DMS79 treated with DMSO at 0.1 percent for 48 hours (cell line): Measurements from ENCODE around the gene RNF41.
"Not testable (repeated sequence)": the region's sequence is repeated elsewhere in the genome, so short reads cannot be mapped to it uniquely, and the experiment has no call there.

Experiments
- DNase-seq: peaks from one replicate; lab custom pipeline; 2025; lab: John Stamatoyannopoulos, UW

Gene RNF41

DNA sequence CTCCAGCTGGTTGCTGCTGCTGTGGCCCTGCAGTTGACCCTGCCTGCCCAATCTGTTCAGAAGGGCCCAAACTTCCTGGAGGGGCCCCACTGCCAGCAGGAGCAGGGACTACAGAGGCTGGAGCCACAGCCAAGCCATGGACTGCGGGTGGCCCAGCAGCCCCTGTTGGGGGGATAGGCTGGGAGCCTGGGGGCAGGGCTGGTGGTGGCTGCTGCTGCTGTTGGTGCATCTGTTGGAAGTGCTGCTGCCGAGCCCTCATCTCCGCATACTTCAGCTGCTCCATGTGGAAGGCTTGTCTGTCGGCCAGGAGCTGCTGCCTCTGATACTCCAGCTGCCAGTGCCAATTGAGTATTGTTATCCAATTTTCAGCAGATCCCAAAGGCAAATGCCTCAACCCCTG is 56.4 kb downstream of the RNF41 start:
- no peak for DNase-seq

GRCh38 chr12:56164345-56164729 is 57.4 kb downstream of the RNF41 start:
- no peak for DNase-seq

GRCh38 chr12:56163533-56164344 is 58.0 kb downstream of the RNF41 start:
- no peak for DNase-seq

- no peak for DNase-seq
These were observed 59.0 kb downstream of the RNF41 start for GRCh38 chr12:56162468-56163290.

DNA sequence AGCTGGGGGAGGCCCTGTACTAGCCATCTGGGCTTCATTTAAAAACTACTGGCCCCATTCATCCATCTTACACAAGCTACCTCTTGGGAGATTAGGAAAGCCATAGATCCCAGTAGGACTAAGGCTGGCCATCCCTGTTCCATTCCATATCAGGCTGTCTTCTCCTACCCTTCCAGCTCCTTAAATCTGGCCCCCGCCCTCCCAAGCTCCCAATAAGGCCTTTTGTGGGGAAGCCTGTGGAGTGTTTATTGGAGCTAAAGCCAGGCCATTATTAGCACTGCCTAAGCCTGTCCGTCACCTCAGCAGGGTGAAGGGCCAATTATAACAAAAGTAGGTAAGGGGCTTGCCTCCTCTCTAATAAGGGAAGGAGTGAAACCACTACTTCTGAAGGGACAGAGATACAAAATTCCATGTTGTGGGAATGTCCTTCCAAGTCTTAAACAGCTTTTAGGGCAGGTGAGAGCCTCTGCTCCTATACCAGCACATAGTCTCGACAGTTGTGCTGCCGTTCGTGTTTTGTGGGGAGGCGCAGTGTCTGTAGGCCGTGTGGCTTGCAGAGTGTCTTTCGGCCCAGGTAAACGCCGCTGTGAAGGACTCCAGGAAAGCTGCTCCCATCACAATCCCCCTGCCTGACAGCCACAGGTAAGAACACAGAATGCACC is 59.9 kb downstream of the RNF41 start:
- DNase-seq = no peak

- DNase-seq = no peak
These were observed 60.6 kb downstream of the RNF41 start for GRCh38 chr12:56160894-56161689.

GRCh38 chr12:56160193-56160763 is 61.4 kb downstream of the RNF41 start:
- no peak for DNase-seq

GRCh38 chr12:56159482-56160192 is 62.1 kb downstream of the RNF41 start:
- DNase-seq = no peak

- peak; percentile 17 for DNase-seq
These were observed 62.7 kb downstream of the RNF41 start for GRCh38 chr12:56158926-56159461.

DNA sequence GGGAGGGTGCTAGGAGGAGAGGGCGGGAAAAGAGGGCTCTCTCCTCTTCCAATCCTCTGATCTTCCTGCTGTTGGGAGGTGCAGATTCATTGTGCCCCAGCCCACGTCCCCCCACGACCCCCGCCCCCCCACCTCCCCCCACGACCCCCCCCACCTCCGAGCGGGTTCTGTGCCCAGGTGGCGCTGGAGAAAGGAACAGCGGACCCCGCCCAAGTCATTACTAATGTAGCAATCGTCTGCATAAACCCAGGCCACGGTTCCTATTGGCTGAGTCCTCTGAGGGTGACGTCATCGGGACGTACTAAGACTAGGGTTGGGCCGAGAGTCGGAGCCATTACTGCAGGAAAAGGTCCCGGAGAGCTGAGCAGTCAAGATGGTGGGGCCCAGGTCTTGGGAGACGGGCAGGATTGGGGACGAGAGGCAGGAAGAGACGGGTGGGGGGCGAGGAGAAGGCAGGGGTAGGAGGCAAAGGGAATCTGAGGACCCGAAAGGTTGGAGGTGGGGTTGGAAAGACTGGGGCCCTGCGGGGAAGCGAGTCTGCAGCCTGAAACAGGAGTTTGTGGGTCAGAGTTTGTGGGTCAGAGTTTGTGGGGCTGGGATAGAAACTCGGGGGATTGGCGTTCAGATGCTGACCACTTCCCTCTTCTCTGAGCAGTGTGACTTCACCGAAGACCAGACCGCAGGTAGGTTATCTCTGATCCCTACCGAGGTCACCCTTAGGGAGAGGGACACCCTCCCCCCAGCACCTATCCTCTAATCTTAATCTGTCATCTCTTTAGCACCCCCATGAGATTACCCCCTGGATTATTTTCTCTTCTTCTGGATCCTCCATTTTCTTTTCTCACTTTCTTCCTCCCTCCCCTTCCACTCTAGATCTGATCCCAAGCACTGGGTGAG is 63.4 kb downstream of the RNF41 start, which contains the start of gene MYL6:
Gene MYL6, plus strand, starts transcription at position 331 of the 897 bp plus-strand sequence. Its CDS starts 43 bp downstream, at position 374.
- DNase-seq = peak; percentile 86

DNA sequence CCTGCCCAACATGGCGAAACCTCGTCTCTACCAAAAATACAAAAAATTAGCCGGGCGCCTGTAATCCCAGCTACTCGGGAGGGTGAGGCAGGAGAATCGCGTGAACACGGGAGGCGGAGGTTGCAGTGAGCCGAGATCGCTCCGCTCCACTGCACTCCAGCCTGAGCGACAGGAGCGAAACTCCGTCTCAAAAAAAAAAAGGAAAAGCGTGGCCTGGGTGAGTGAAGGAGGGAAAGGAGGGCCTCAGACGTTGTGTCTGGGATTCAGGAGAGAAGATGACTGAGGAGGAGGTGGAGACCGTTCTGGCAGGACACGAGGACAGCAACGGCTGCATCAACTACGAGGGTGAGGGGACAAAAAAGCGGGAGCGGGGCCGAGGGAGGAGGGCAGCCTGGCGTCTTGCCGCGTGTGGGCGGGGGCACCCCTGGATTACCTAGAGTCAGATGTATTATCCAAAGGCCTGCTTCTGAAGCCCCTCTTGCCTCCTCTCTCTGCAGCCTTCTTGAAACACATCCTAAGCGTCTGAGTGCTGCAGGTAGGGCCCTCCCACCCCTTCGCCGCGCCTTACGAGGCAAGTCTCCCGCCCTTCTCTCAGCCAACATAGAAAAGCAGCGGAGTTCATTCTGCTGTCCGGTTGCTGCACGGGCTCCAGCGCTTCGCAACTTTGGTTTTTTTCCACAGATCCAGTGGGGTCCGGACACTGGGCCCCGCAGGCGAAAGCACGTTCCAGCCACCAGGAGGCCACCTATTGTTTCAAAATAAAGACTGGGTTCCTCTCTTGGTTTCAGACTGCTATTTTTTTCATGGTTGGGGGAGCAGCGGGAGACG is 64.3 kb downstream of the RNF41 start:
- DNase-seq = peak; percentile 76

DNA sequence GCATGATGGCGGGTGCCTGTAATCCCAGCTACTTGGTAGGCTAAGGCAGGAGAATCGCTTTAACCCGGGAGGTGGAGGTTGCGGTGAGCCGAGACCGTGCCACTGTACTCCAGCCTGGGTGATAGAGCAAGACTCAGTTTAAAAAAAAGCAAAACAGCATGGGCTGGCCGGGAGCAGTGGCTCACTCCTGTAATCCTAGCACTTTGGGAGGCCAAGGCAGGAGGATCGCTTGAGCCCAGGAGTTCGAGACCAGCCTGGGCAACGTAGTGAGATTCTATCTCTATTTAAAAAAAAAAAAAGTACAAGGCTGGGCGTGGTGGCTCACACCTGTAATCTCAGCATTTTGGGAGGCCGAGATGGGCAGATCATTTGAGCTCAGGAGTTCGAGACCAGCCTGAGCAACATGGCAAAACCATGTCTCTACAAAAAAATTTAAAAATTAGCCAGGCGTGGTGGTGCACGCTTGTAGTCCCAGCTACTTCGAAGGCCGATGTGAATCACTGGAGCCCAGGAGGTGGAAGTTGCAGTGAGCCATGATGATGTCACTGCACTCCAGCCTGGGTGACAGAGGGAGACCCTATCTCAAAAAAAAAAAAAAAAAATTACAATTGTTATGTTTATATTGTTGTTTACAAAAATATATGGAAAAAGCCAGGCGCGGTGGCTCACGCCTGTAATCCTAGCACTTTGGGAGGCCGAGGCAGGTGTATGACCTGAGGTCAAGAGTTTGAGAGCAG is 65.1 kb downstream of the RNF41 start:
- DNase-seq = not testable (repeated sequence)

GRCh38 chr12:56155256-56155845 is 66.4 kb downstream of the RNF41 start:
- no peak for DNase-seq

DNA sequence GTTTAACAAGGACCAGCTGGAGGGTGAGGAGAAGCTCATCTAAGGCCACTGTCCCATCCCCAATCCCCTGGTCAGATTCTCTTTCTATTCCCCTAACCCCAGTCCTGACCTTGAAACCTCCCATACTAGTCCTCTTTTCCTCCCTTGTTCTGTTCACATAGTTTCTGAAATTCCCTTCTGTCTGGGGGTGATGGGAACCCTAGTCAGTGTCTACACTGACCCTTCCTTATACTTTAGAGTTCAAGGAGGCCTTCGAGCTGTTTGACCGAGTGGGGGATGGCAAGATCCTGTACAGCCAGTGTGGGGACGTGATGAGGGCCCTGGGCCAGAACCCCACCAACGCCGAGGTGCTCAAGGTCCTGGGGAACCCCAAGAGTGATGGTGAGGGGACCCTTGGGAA is 66.9 kb downstream of the RNF41 start:
- no peak for DNase-seq

GRCh38 chr12:56154246-56154771 is 67.4 kb downstream of the RNF41 start:
- DNase-seq = no peak

GRCh38 chr12:56153678-56154065 is 68.0 kb downstream of the RNF41 start:
- no peak for DNase-seq
